Erythroblast (primary cell): ENCODE data around the gene PRM2.

ENCODE experiments used
- GATA1 ChIP-seq: IDR thresholded peaks from 2 replicates; pipeline ENCODE4 v1.6.1; 2011; ENCODE audit warnings: low read depth, mild to moderate bottlenecking, control low read depth, low read length, moderate library complexity
- POLR2A ChIP-seq: IDR thresholded peaks from 2 replicates; pipeline ENCODE4 v1.6.1; 2011; ENCODE audit warnings: mild to moderate bottlenecking, low read length

DNA sequence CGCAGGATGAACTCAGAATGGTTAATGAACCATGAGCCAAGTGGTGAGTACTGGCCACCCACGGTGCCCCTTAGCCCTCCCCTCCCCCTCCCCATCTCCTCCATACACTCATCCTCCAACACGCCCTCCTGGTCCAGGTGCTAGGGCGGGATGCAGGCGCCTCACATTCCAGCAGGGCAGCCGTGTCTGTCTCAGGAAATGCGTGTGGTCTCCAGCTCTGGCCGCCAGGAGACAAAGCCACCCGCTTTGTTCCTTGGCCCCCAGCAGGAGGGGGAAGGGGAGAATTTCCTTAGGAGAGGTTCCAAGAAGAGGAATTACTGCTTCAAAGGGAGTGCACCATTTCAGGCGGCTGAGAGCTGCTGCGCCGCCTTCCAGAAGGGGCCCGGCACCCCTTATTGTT is 39.2 kb upstream of the PRM2 start:
- TF ChIP-seq POLR2A (no peak), GATA1 (no peak)
